Stromal cell of bone marrow (primary cell): ENCODE data around the gene GRAMD4.

Source experiments
- DNase-seq: peaks from one replicate; pipeline ENCODE4 v3.0.0-alpha.2; 2012; ENCODE audit warnings: low read depth

Gene GRAMD4

DNA sequence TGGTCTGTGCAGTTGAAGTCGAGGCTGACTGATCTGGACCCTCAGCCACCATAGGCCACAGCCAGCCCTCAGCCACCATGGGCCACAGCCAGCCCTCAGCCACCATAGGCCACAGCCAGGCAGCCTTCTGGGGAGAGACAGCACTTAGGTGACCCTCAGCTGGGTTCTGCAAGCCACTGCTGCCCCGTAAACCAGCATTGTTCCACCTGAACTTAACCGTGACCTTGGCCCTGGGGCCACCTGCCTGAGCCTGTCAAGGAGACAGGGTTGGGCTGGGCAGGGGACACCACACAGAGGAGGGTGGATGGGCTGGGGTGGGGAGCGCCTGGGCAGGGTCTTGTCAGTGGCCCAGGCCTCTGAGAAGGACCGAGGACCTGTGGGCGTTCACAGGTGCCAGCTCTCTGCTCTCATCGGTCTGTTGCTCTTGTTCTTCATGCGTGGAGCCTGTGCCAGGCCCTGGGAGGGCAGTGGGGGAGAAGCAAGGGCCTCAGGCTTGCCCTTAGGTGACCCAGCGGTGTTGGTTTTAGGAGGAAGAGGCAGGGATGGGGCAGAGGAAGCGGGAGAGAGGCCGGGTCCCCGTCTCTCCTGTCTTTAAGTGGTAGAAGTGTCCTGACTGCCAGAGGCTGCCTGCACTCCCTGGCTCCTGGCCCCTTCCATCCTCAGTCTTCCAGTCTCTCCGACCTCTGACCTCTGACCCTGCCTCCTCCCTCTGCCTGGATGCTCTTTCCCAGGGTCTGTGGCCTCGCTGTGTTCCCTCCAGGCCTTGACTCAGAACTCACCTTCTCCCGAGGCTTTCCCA is 36.9 kb downstream of the GRAMD4 start:
- DNase-seq: no peak

DNA sequence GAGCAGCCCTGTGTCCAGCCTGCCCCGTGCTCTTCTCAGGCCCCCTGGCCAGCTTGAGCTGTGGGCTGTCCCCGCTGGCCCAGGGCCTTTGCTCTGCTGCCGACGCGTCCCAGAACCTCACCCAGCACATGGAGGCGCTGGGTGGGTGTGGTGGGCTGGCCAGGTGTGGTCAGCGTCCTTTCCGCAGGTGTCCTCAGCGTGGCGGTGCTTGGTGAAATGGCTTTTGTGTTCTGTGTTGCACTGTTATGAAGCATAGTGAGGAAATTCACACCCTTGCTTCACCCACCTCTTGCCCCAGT is 37.4 kb downstream of the GRAMD4 start:
- no peak for DNase-seq

- no peak for DNase-seq
Observed at GRCh38 chr22:46657996-46658947, 38.1 kb downstream of the GRAMD4 start.

DNA sequence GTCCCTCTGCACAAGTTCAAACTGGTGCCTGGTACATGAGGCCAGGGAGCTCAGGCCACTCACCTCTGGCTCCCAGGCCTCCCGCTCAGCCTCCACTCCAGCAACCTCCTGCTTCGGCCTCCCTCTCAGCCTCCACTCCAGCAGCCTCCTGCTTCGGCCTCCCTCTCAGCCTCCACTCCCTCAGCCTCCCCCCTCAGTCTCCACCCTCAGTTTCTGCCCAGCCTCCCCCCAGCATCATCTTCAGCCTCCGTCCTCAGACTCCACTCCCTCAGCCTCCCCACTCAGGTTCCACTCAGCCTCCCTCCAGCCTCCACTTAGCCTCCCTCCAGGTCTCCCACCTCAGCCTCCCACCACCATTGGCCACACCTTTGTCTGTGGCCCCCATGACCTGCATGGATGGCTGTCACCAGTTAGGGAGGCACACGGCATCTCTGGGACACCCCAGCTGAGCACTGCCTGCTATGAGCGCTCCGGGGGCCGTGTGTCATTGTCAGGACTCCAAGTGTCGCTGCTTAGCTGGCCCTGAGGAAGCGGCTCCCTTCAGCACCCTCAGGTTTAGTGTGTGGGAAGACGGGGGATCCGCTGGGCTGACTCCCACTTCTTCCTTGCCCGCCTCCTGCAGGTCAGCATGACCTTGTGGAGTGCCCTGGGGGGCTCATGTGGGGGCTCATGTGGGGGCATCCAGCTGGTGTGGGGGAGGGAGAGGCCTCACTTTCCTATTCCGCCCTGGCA is 39.0 kb downstream of the GRAMD4 start:
- no peak for DNase-seq

DNA sequence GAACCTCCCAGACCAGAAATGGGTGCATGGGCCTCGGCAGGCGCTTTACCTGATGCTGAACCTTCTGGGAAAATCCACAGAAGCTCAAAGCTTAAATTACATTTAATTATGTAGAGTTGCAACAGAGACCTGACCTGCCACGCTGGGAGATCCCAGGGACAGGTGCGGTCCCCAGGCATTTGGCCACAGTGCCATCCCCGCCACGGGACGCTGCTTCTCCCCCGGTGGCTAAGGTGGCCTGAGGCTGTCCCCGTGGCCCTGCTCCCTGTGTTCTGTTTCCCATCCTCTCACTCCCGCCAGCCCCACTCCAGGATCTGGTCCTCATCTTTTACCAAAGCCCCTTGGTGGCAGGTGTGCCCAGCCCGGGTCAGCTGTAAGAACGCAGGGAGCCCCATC is 39.6 kb downstream of the GRAMD4 start:
- no peak for DNase-seq

GRCh38 chr22:46660604-46661201 is 40.5 kb downstream of the GRAMD4 start:
- DNase-seq: no peak

DNA sequence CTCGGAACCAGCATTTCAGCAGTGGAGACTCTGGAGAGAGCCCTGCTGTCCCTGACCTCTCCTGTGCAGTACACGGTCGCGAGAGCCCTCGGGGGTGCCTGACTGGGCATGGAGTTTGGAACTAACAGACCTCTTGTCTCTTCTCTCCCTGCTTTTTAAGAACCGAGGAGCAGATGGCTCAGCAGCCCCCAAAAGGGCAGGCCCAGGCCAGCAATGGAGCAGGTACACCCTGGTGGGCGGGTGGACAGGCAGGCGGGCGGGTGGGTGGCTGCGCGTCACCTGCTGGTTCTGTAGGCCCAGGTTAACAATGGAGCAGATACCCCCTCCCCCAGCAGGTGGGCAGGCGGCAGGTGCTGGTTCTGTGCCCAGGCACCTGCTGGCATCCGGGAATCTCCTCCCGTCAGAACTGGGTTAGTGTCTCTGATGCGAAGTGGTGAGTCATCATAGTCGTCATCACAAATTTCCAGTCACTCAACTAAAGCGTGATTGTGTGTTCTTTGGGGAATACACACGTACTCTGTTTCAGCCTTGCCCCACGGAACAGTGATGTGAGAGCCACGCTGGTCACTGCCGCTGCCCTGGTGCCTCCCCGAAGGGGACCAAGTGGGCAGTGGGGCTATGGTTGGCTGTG is 41.1 kb downstream of the GRAMD4 start:
- DNase-seq: peak; percentile 13

DNA sequence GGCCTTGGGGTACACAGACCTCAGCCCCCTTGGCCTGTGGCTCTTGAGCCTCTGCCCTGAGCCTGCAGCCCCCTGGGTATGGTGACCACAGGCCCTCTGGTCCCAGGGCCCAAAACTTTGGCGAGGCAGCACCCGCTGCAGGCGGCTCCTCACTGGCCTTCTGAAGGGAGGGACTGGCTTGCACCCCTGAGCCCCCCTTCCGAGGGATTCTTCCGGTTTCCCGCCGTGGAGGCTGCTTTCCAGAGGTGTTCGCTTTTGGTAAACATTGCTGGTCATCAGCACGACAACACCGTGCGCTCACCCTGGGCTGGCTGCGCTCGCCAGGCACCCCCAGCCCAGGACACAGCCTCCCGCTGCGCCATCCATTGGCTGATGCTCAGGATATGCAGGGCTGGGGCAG is 42.0 kb downstream of the GRAMD4 start:
- no peak for DNase-seq

GRCh38 chr22:46663001-46663400 is 42.8 kb downstream of the GRAMD4 start:
- DNase-seq: no peak

DNA sequence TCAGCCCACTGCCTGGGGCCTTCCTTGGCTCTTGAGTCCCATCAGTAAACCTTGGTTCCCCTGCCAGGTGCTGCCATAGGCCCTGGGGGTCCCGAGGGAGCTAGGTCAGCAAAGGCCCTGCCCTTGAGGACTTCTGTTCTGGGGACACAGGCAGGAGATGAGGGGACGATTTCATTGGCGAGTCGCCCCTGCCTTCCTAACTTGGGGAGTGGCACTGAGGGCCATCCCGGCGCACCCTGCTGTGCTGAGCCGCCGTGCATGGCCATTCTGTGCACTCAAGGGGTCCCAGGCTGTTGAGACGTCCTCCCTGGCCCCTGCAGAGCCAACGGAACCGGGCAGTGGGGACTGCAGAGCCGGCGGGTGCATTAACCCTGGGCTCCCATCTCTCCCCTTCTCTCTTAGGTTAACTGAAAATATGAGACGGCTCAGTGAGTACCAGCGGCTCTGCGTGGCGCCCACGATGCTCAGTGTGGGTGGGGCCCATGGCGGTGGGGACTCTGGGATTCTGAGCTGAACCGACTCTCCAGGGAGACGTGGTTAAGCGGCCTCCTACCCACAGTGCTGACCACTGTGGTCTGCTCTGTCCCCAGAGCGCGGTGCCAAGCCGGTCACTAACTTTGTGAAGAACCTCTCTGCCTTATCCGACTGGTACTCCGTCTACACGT is 43.4 kb downstream of the GRAMD4 start:
- no peak for DNase-seq

GRCh38 chr22:46664301-46664855 is 44.2 kb downstream of the GRAMD4 start:
- no peak for DNase-seq

- DNase-seq: no peak
Observed at GRCh38 chr22:46665151-46665695, 45.0 kb downstream of the GRAMD4 start.

DNA sequence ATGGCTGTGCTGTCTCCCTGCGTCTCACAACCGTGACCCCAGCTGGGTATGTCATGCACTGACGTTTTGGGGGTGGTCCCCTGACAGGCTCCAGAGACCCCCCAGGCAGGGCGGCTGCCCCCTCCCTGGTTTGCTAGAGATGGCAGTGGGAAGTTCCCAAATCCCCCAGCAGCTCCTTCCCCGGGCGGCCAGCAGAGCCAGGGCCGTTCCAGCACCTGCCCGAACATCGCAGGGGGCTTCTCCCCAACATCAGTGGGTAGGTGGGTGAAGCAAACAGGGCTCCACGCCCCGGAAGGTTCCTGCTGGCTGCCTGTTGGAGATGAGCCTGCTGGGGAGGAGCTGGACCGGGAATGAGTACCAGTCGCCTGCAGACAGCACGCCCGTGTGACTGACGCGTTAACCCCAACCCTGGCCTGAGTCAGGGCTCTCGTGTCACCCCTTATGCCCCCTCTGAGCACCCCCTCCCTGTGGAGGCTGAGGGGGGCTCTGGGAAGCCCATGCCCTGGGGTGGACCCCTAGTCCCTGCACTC is 45.6 kb downstream of the GRAMD4 start:
- no peak for DNase-seq

- no peak for DNase-seq
Observed at GRCh38 chr22:46666577-46667244, 46.5 kb downstream of the GRAMD4 start.

DNA sequence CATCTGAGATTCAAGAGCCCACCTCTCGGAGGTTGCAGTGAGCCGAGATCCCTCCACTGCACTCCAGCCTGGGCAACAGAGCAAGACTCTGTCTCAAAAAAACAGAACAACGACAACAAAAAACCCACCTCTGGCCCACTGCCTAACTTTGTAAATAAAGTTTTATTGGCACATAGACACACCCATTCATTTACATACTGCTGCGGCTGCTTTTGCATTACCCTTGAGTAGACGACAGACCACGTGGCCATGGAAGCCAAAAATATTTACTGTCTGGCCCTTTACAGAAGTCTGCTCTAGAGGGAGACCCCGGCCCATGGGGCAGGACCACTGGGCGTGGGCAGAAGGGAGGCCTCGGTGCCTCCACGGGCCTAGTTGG is 47.0 kb downstream of the GRAMD4 start:
- no peak for DNase-seq

DNA sequence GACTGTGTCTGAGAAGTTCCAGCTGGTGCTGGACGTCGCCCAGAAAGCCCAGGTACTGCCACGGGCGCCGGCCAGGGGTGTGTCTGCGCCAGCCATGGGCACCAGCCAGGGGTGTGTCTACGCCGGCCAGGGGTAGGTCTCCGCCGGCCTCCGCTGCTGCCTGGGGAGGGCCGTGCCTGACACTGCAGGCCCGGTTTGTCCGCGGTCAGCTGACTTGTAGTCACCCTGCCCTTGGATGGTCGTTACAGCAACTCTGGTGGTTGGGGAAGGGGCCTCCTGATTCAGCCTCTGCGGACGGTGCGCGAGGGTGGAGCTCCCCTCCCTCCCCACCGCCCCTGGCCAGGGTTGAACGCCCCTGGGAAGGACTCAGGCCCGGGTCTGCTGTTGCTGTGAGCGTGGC is 47.9 kb downstream of the GRAMD4 start:
- DNase-seq: no peak

DNA sequence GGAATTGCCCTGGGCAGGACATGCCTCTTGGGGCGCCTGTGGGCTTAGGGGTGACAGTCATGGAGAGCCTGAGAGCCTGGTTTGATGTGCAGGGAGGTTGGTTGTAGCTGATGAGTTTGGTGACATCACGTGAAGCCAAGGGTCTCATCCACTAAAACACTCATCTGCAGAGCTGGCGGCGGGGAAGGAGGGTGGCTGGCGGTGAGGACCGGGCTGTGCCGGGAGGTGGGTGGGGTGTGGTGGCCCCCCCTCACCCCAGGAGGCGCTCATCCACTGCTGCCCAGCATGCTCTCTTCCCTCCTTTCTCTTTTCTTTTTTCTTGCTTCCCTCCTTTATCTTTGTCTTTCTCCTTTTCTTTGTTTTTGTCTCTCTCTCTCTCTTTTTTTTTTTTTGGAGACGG is 49.0 kb downstream of the GRAMD4 start:
- no peak for DNase-seq

DNA sequence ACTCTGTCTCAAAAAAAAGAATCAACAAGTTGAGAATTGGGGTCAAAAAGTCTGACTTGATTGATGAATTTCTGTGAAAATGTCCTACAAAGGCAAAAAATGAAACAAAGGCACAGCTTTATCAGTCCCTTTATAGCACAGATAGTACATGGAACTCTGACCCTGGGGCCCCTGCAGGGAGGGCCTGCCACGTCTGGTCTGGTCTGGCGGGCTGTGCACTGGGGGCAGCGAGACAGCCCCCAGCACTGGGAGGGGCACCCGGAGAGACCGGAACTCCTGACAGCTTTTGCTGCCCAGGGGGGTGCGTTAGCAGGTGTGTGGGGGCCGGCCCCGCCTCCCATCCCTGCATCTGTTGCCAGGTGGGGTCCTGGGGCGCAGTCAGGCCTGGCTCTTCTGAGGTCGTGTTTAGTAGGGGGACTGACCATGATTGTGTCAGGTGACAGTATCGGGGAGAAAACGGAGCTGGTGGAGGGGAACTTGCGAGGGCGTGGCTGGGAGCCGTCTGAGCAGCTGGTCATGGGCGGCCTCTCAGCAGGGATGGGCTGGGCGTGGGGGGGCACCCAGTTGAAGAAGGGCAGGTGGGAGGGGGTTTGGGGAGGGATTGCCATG is 51.7 kb downstream of the GRAMD4 start:
- no peak for DNase-seq

DNA sequence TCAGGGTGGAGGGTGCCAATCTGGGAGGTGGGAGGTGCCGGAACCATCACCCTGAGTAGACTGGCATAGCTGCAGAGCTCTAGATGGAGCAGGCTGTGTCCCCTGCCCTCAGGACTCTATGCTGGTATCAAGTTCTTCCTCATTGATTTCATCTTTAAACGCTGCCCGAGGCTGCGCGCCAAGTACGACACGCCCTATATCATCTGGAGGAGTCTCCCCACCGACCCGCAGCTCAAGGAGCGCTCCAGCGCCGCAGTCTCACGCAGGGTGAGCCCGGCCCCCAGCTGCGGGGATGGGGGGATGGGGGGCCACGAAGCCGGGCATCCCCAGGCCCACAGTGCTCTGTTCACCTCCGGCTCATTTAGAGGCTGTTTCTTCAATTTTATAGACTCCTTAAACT is 52.5 kb downstream of the GRAMD4 start:
- DNase-seq: no peak
